Stimulated activated naive CD4-positive, alpha-beta T cell (primary cell): ENCODE data around the gene PLAGL1.

ENCODE experiments used
- DNase-seq, 6 experiments: peaks; one replicate each; lab custom pipeline; 2025; lab: John Stamatoyannopoulos, UW

Gene PLAGL1

GRCh38 chr6:143965503-143966171 is 42.4 kb downstream of the PLAGL1 start:
- no peak for DNase-seq

GRCh38 chr6:143964674-143965081 is 43.4 kb downstream of the PLAGL1 start:
- no peak for DNase-seq

- no peak for DNase-seq
These were observed 44.7 kb downstream of the PLAGL1 start for GRCh38 chr6:143963158-143963919.

DNA sequence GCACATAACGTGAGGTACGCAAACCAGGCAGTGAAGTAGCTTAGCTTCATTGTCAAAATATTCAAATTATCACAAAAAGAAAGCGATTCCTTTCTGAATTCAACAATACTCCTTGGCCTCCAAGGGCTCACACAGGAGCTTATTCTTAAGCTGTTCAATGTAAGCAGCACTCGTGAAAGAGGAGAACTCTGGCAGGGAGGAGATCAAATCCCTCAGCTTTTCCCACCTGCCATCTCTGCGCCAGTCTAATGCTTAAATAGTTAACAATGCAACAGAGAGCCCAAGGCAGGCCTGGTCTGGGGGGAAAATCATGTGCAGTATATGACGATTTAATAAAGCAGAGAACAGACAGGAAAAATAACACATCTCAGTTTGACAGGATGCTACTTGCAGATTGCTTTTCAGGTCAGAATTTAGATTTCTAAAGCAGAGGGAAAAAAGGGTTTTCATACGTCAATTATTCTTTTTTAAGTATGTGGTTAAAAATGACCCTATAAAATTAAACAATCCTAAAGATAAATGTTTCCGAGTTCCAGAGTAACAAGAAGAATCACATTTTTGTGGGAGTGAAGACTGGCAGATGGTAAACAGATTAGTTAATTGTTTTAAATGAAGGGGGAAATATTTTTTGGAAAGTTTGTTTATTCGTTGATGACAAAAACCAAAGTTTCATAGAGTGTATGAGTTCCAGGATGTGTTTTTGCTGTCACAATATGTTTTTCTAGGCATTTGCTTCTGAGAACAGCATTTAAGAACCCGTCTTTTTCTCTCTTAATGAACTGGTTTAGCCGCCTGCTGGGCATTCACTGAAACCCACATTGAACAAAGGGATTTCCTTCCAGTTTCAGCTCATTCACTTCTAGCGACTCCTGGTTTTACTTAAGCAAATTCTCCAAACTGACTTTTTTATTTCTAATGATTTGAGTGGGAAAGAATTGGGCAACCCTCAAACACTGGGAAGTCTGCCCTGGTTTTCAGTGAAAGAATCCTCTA is 45.9 kb downstream of the PLAGL1 start:
- no peak for DNase-seq

DNA sequence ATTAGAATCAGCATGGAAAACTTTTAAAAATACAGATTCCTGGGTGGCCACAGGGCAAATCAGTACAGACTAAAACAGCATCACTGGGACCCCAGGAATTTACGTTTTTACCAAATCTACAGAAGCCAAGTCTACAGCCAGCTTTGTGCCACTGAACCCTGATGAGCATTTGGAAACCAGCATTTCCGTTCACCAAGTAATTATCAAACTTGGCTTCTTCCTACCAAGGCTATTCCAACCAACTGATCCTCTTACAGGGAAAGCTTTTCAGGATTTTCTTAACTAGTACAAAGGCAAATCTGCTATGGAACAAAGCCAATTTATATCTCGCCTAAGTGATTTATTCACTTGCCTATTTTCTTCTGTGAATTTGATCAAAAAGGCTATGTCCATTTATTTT is 47.0 kb downstream of the PLAGL1 start:
- no peak for DNase-seq

- DNase-seq = no peak
These were observed 48.1 kb downstream of the PLAGL1 start for GRCh38 chr6:143959927-143960326.

- no peak for DNase-seq
These were observed 49.1 kb downstream of the PLAGL1 start for GRCh38 chr6:143958839-143959399.

- no peak for DNase-seq
These were observed 50.3 kb downstream of the PLAGL1 start for GRCh38 chr6:143957679-143958274.

GRCh38 chr6:143955971-143956370 is 52.1 kb downstream of the PLAGL1 start:
- no peak for DNase-seq

DNA sequence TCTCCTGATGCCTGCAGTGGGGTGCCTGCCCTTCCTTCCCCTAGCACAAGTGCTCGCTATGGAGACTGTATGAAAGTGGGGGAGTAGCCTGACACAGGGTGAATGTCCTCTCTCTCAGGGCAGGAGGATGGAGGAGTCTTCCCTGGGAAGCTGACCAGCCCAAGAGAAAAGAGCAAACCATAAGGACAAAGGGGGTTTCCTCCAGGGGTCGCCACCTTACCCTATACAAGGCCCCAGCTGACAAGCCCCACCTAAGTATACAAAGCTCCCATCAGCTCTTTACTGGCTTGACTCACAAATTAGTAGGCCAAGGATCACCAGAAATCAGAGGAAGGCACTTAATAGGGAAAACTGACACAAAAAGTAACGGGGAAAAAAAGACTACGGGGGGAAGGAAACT is 54.1 kb downstream of the PLAGL1 start:
- DNase-seq = no peak

DNA sequence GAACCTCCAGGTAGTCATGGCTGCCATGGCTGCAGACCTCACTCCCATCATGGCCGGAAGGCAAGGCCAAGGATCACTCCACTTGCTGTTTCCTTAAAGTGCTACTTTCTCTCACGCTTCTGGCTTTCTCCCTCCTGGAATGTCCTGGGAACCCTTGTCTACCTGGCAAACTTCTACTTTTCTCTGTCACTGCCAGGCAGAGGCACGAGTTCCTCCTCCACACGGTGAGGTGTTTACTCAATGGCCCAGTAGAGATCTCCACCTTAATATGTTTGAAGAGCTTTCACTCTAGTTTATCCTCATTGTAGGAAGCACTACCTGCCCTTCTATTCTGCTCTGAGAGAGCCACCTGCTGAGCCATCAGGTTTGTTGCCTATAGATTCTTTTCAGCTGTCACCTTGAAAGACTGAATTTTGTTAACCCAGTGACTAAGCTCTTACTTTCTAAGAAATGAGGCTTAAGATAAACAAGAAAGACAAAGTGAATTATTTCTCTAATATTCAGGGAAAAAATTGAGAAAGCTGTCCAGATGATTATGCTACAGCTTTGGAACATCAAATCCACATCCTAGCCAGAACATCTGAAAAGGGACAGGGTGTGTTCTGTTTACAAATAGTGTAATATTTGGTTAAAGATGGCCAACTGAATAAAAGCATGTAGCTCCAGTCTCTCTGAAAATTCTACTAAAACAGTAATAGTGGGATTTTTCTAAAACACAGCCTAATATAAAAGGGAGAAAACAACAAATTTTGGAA is 54.9 kb downstream of the PLAGL1 start:
- DNase-seq = no peak

DNA sequence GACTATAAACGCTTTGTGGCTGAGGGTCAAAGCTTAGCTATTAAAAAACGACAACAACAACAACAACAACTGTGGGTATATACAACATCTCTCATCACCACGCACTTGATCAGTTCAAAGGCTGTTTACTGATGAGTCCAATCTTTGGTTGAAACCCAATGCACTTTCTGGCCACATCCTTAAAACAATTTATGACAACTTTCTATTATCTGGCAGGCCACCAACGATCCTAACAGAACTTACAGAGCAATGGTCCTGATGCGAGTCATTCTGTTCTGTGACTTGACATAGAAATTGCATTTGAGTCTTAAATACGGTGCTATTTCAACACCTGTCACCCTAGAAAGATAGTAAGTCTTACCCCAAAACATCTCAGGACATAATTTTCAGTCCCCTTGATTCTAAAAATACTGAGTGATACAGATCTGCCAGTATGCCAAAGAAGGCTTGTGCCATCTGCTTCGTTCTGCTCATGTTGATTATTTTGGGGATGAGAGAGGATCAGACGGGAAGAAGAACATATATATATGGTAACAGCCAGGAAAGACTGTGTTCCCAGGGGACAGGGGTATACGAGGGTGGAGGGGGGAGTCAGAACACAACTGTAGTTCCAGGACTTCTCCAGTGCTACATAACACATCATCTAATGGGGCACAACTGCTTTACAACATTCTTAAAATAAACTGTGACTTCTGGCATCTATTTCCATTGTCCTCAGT is 55.8 kb downstream of the PLAGL1 start:
- no peak for DNase-seq

GRCh38 chr6:143950875-143951274 is 57.2 kb downstream of the PLAGL1 start:
- no peak for DNase-seq

DNA sequence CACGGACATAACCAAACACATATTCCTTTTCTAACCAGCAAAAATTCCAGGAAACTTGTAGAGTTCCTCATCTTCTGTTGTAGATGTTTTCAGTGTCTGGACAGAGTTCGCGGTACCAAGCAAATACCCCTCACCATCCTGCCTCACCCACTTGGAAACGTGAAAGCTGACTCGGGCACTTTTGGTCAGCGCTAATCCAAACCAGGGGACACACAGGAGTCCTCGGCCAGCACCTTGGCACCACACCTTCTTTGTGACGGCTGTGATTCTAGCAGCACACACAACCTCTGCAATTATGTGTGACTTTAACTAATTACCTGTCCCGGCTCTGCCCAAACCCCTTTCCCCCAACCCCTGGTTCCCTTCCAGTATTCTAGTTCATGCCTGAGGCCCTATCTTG is 58.1 kb downstream of the PLAGL1 start:
- DNase-seq = no peak

GRCh38 chr6:143949535-143949934 is 58.5 kb downstream of the PLAGL1 start:
- DNase-seq = no peak

GRCh38 chr6:143948208-143948607 is 59.9 kb downstream of the PLAGL1 start:
- no peak for DNase-seq

DNA sequence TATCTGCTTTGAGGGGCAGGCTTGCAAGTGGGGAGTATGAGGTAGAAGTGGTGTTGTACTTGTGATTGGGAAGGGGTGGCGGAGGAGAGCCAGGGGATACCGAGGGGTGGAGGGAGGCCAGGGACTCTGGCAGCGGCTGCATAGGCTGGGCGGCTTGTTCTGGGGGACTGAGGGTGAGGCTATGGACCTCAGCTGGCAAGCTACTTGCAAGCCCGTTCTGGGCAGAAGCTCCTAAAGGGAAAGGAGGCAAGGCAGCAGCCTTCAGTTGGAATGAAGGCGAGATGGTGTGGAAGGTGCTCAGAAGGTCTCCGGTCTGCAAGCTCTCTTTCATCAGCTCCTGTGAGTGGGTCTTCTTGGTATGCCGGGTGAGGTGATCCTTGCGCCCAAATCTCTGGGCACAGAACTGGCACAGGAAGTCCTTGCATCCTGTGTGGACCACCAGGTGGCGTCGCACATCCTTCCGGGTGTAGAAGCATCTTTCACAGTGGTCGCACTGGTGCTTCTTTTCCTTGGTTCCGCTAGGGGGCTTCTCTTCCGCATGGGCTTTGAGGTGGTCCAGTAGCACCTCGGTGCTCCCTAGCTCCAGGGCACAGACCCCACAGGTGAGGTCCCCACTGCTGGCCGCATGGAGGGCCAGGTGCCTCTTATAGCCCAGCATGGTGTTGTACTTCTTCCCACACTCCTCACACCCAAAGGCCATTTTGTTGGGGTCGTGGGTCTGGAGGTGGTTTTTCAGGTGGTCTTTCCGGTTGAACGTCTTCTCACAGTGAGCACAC is 66.0 kb downstream of the PLAGL1 start:
- peak in 5 of 6 experiments; percentile 15 to 36 (median 20) for DNase-seq

GRCh38 chr6:143940011-143940597 is 68.0 kb downstream of the PLAGL1 start:
- peak; percentile 3 to 59 (median 32) for DNase-seq

- DNase-seq = no peak
These were observed 68.7 kb downstream of the PLAGL1 start for GRCh38 chr6:143939364-143939763.
